DOHH2 (cell line): ENCODE results near the gene DNAJB6.

Source experiments
- EZH2phosphoT487 ChIP-seq: fragments of 200-600 bp; sonication (generic); IDR thresholded peaks from 2 replicates; pipeline ENCODE4 v1.6.1; 2017; ENCODE audit warnings: borderline replicate concordance, mild to moderate bottlenecking, antibody characterized with exemption, low read length, moderate library complexity, mixed read lengths
- TF ChIP-seq, protein P1 (sequence below): fragments of 200-600 bp; sonication (generic); IDR thresholded peaks from one replicate; pipeline ENCODE4 v1.5.1; 2014; ENCODE audit warnings: antibody characterized with exemption, mild to moderate bottlenecking, low read depth, low read length; ENCODE audit not compliant: poor library complexity, severe bottlenecking

DNA sequence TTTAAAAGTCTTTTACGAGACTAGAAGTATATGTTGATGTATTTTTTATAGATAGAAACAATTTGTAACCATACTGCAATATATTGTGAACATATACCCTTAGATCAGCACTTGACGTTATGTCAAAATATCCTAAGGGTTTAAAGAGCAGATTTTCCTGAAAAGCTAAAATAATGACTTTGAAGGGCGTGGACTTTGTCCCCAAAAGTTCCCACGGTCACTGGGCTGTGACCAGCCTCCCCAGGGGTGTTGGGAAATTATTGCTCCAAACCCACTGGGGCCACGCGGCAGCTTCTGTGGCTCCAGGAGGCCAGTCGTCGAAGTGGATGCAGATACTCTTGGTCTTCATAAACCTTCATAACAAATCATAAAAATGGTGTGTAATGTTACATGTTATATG lies 29.9 kb downstream of the DNAJB6 start:
- TF ChIP-seq, protein P1, sequence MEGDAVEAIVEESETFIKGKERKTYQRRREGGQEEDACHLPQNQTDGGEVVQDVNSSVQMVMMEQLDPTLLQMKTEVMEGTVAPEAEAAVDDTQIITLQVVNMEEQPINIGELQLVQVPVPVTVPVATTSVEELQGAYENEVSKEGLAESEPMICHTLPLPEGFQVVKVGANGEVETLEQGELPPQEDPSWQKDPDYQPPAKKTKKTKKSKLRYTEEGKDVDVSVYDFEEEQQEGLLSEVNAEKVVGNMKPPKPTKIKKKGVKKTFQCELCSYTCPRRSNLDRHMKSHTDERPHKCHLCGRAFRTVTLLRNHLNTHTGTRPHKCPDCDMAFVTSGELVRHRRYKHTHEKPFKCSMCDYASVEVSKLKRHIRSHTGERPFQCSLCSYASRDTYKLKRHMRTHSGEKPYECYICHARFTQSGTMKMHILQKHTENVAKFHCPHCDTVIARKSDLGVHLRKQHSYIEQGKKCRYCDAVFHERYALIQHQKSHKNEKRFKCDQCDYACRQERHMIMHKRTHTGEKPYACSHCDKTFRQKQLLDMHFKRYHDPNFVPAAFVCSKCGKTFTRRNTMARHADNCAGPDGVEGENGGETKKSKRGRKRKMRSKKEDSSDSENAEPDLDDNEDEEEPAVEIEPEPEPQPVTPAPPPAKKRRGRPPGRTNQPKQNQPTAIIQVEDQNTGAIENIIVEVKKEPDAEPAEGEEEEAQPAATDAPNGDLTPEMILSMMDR = no peak
- TF ChIP-seq EZH2phosphoT487 = no peak
